NB4 (cell line): ENCODE data around the gene PSAP.
"Not testable (repeated sequence)": the region's sequence is repeated elsewhere in the genome, so short reads cannot be mapped to it uniquely, and the experiment has no call there.

ENCODE experiments used
- MYC ChIP-seq: IDR thresholded peaks from 2 replicates; pipeline ENCODE4 v1.6.1; 2011; ENCODE audit warnings: low read depth, low read length
- POLR2A ChIP-seq: IDR thresholded peaks from 2 replicates; pipeline ENCODE4 v1.6.1; 2011; ENCODE audit warnings: mild to moderate bottlenecking; ENCODE audit not compliant: insufficient read length; ENCODE audit errors: extremely low read depth
- TF ChIP-seq, protein P1 (sequence below): IDR thresholded peaks from one replicate; pipeline ENCODE4 v1.5.1; 2012; ENCODE audit warnings: low read depth, low read length
- TF ChIP-seq, protein P2 (sequence below): IDR thresholded peaks from 2 replicates; pipeline ENCODE4 v1.6.1; 2011; ENCODE audit warnings: low read depth, low read length

DNA sequence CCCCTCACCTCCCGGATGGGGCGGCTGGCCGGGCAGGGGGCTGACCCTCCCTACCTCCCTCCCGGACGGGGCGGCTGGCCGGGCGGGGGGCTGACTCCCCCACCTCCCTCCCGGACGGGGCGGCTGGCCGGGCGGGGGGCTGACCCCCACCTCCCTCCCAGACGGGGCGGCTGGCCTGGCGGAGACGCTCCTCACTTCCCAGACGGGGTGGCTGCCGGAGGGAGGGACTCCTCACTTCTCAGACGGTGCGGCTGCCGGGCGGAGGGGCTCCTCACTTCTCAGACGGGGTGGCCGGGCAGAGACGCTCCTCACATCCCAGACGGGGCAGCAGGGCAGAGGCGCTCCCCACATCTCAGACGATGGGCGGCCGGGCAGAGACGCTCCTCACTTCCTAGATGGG, 18.6 kb upstream of the PSAP start:
- TF ChIP-seq, protein P1, sequence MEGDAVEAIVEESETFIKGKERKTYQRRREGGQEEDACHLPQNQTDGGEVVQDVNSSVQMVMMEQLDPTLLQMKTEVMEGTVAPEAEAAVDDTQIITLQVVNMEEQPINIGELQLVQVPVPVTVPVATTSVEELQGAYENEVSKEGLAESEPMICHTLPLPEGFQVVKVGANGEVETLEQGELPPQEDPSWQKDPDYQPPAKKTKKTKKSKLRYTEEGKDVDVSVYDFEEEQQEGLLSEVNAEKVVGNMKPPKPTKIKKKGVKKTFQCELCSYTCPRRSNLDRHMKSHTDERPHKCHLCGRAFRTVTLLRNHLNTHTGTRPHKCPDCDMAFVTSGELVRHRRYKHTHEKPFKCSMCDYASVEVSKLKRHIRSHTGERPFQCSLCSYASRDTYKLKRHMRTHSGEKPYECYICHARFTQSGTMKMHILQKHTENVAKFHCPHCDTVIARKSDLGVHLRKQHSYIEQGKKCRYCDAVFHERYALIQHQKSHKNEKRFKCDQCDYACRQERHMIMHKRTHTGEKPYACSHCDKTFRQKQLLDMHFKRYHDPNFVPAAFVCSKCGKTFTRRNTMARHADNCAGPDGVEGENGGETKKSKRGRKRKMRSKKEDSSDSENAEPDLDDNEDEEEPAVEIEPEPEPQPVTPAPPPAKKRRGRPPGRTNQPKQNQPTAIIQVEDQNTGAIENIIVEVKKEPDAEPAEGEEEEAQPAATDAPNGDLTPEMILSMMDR: not testable (repeated sequence)
- TF ChIP-seq POLR2A, MYC: not testable (repeated sequence)
- TF ChIP-seq, protein P2, sequence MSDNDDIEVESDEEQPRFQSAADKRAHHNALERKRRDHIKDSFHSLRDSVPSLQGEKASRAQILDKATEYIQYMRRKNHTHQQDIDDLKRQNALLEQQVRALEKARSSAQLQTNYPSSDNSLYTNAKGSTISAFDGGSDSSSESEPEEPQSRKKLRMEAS: not testable (repeated sequence)
